Measurements from ENCODE around the gene ERBB4. TPM values are rescaled to one million over a fixed set of nuclear protein-coding genes. Genes with fewer than 3 reads are reported as not detected.

The ERBB4 gene
- total RNA-seq, 4 donors from 2014 or later = 0.09 to 0.67 TPM; not detected in 2

DNA sequence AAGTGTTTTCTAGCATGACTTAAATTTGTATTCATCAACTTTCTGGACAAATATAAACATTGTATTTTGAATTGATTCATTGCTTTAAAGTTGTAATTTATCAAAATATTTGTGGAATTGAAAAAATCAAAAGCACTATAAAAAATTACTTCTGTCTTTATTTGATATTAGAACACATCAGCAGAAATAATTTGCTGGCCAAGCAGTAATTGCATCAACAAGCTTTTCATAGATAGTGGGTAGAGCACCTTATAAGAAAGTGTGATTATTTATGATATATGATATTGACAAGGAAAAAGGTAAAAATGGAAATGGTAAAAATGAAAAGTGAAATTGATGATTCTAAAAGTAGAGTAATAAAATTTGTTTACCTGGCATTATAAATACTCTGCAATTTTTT, 1121.1 kb downstream of the ERBB4 start:
- Histone ChIP-seq H3K9me3 (no peaks in the 10 kb centered on the region), H3K4me1 (no peaks in the 10 kb centered on the region), H3K4me3 (no peak overlapping the region), H3K27ac (no peak overlapping the region), H3K36me3 (no peaks in the 10 kb centered on the region), H3K27me3 (no peaks in the 10 kb centered on the region)
- no peak for DNase-seq
- TF ChIP-seq CTCF (IDR thresholded peaks at IDR 0.05) (no peak), POLR2A (IDR thresholded peaks at IDR 0.05) (no peak)

DNA sequence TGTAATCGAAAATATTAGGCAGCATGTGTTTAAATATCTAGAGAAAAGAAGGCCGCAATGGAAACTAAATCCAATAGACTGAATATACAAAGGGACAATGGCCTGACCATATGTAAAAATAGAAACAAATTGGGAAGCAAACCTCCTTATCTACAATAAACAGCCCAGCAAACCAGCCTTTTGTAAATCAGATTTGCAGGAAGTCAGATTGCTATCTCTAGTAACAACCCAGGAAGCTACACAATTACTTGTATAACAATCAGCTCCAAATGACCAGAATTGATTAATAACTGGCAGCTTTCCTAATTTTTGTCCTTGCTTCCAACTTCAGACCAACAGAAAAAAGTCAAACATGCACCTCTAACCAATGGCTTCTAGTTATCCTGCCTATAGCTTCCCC, 1122.2 kb downstream of the ERBB4 start:
- H3K36me3 ChIP-seq = no peaks in the 10 kb centered on the region
- no peaks in the 10 kb centered on the region for H3K4me1 ChIP-seq
- TF ChIP-seq POLR2A (IDR thresholded peaks at IDR 0.05) = no peak
- TF ChIP-seq CTCF (IDR thresholded peaks at IDR 0.05) = no peak
- H3K9me3 ChIP-seq = no peaks in the 10 kb centered on the region
- no peak for DNase-seq
- no peak overlapping the region for H3K27ac ChIP-seq
- H3K4me3 ChIP-seq = no peak overlapping the region
- no peaks in the 10 kb centered on the region for H3K27me3 ChIP-seq

GRCh38 chr2:211413746-211414145, 1124.9 kb downstream of the ERBB4 start:
- H3K27me3 ChIP-seq = no peaks in the 10 kb centered on the region
- no peaks in the 10 kb centered on the region for H3K36me3 ChIP-seq
- H3K9me3 ChIP-seq = no peaks in the 10 kb centered on the region
- H3K27ac ChIP-seq = no peak overlapping the region
- H3K4me3 ChIP-seq = no peak overlapping the region
- no peak for DNase-seq
- no peaks in the 10 kb centered on the region for H3K4me1 ChIP-seq
- TF ChIP-seq POLR2A (IDR thresholded peaks at IDR 0.05) (no peak), CTCF (IDR thresholded peaks at IDR 0.05) (no peak)

DNA sequence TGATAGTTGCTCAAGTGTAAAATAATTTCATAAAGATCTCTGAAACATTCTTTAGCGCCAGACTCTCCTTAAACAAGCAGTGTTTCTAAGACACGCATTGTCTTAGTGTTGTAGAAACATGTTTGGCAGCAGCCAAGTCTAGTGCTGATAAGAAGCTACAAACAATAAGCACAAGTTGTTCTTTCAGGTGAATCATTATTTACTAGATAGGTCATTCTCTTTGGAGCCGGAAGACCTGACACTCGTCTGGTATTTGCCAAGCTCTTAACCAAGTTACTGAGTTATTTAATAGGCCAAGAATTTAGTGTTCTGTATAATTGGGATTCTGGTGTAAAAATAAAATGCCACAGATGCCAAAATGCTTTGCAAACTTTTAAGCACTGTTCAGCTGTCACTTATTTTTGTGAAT, 1130.1 kb downstream of the ERBB4 start:
- TF ChIP-seq CTCF (IDR thresholded peaks at IDR 0.05) = no peak
- no peak for TF ChIP-seq POLR2A (IDR thresholded peaks at IDR 0.05)
- DNase-seq = no peak
- Histone ChIP-seq H3K4me3 (no peak overlapping the region), H3K9me3 (no peaks in the 10 kb centered on the region), H3K27me3 (no peaks in the 10 kb centered on the region), H3K4me1 (no peaks in the 10 kb centered on the region), H3K36me3 (no peaks in the 10 kb centered on the region), H3K27ac (no peak overlapping the region)

- Histone ChIP-seq H3K36me3 (no peaks in the 10 kb centered on the region), H3K4me3 (no peak overlapping the region), H3K4me1 (no peaks in the 10 kb centered on the region), H3K27me3 (no peaks in the 10 kb centered on the region), H3K9me3 (no peaks in the 10 kb centered on the region), H3K27ac (no peak overlapping the region)
- DNase-seq = no peak
- TF ChIP-seq CTCF (IDR thresholded peaks at IDR 0.05) (no peak), POLR2A (IDR thresholded peaks at IDR 0.05) (no peak)
These were observed 1131.5 kb downstream of the ERBB4 start for GRCh38 chr2:211407076-211407475.

GRCh38 chr2:211405036-211405435, 1133.6 kb downstream of the ERBB4 start:
- Histone ChIP-seq H3K4me3 (no peak overlapping the region), H3K9me3 (no peaks in the 10 kb centered on the region), H3K36me3 (no peaks in the 10 kb centered on the region), H3K4me1 (no peaks in the 10 kb centered on the region), H3K27me3 (no peaks in the 10 kb centered on the region), H3K27ac (no peak overlapping the region)
- no peak for TF ChIP-seq POLR2A (IDR thresholded peaks at IDR 0.05)
- TF ChIP-seq CTCF (IDR thresholded peaks at IDR 0.05) = no peak
- no peak for DNase-seq

Data from Peyer's patch (tissue), 4 donors.